ENCODE results near the gene PFKL.

The PFKL gene

GRCh38 chr21:44371596-44371995, 71.7 kb downstream of the PFKL start:
- H3K4me1 Mint-ChIP-seq: peaks cover 20% of the 10 kb centered on the region
- no peak for ATAC-seq
- H3K27me3 Mint-ChIP-seq: no peaks in the 10 kb centered on the region
- no peak overlapping the region for H3K4me3 Mint-ChIP-seq
- peaks cover 5% of the 10 kb centered on the region for H3K36me3 Mint-ChIP-seq (ENCODE audit: low read depth)
- H3K27ac Mint-ChIP-seq: no peak overlapping the region
- no peaks in the 10 kb centered on the region for H3K9me3 Mint-ChIP-seq
- DNase-seq: no peak

- ATAC-seq (no peak), DNase-seq (no peak)
- H3K4me1 Mint-ChIP-seq: peaks cover 20% of the 10 kb centered on the region
- peaks cover 5% of the 10 kb centered on the region for H3K36me3 Mint-ChIP-seq (ENCODE audit: low read depth)
- H3K4me3 Mint-ChIP-seq: no peak overlapping the region
- H3K27me3 Mint-ChIP-seq: no peaks in the 10 kb centered on the region
- H3K27ac Mint-ChIP-seq: no peak overlapping the region
- H3K9me3 Mint-ChIP-seq: no peaks in the 10 kb centered on the region
Measured at GRCh38 chr21:44372616-44373015, 72.8 kb downstream of the PFKL start.

GRCh38 chr21:44374601-44375280, 74.9 kb downstream of the PFKL start:
- Mint-ChIP-seq H3K27me3 (no peaks in the 10 kb centered on the region), H3K27ac (no peak overlapping the region), H3K4me3 (no peak overlapping the region), H3K36me3 (ENCODE audit: low read depth) (peaks cover 5% of the 10 kb centered on the region), H3K9me3 (no peaks in the 10 kb centered on the region), H3K4me1 (peaks cover 20% of the 10 kb centered on the region)
- no peak for DNase-seq
- no peak for ATAC-seq

GRCh38 chr21:44375281-44375651, 75.4 kb downstream of the PFKL start:
- H3K4me1 Mint-ChIP-seq: peaks cover 20% of the 10 kb centered on the region
- DNase-seq: no peak
- peaks cover 5% of the 10 kb centered on the region for H3K36me3 Mint-ChIP-seq (ENCODE audit: low read depth)
- ATAC-seq: no peak
- H3K27ac Mint-ChIP-seq: peak overlapping the region; percentile 29
- no peak overlapping the region for H3K4me3 Mint-ChIP-seq
- no peaks in the 10 kb centered on the region for H3K9me3 Mint-ChIP-seq
- no peaks in the 10 kb centered on the region for H3K27me3 Mint-ChIP-seq

- ATAC-seq (no peak), DNase-seq (no peak)
- H3K4me3 Mint-ChIP-seq: no peak overlapping the region
- peak overlapping the region; percentile 29 for H3K27ac Mint-ChIP-seq
- peaks cover 20% of the 10 kb centered on the region for H3K4me1 Mint-ChIP-seq
- no peaks in the 10 kb centered on the region for H3K27me3 Mint-ChIP-seq
- H3K9me3 Mint-ChIP-seq: no peaks in the 10 kb centered on the region
- H3K36me3 Mint-ChIP-seq (ENCODE audit: low read depth): peaks cover 5% of the 10 kb centered on the region
Measured at GRCh38 chr21:44375761-44376241, 75.9 kb downstream of the PFKL start.

- no peak for DNase-seq
- peaks cover 5% of the 10 kb centered on the region for H3K36me3 Mint-ChIP-seq (ENCODE audit: low read depth)
- peaks cover 20% of the 10 kb centered on the region for H3K4me1 Mint-ChIP-seq
- no peaks in the 10 kb centered on the region for H3K27me3 Mint-ChIP-seq
- ATAC-seq: no peak
- no peak overlapping the region for H3K27ac Mint-ChIP-seq
- H3K9me3 Mint-ChIP-seq: no peaks in the 10 kb centered on the region
- no peak overlapping the region for H3K4me3 Mint-ChIP-seq
Measured at GRCh38 chr21:44376606-44377005, 76.8 kb downstream of the PFKL start.
